Measurements from ENCODE around the gene SDF4.
"Not testable (repeated sequence)": the region's sequence is repeated elsewhere in the genome, so short reads cannot be mapped to it uniquely, and the experiment has no call there.

SDF4 gene

DNA sequence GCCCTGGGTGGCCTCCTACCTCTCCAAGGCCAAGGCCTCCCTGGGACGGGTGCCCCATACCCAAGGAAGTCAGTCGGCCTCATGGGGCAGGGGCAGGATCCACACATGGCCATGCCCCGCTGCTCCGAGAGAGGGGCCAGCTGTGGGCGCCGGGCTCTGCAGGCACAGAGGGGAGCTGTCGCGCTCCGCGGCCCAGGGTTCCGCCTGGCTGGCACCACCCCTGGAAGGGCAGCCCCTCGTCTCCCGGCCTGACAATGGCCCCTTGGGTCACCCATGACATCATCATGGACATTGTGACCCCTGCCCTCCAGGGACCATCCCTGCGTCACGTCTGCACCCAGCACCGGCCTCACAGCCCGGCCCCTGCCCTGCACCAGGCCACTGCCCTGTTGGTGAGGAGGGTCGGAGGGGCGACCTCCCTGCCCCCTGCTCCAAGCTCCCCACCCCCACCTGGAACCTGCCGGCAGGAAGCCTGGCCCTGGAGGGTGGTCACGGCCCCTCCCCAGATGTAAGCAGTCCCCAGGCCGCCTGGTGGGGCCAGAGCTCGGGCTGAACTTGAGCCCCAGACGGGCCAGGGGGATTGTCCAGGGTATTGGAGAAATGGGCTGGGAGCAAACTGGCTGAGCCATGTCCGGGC is 52.3 kb downstream of the SDF4 start:
- no peak for DNase-seq (ENCODE audit: low spot score)

- DNase-seq (ENCODE audit: low spot score) = no peak
Observed at GRCh38 chr1:1178794-1179331, 52.9 kb downstream of the SDF4 start.

- DNase-seq (ENCODE audit: low spot score) = no peak
Observed at GRCh38 chr1:1177452-1178206, 54.2 kb downstream of the SDF4 start.

DNA sequence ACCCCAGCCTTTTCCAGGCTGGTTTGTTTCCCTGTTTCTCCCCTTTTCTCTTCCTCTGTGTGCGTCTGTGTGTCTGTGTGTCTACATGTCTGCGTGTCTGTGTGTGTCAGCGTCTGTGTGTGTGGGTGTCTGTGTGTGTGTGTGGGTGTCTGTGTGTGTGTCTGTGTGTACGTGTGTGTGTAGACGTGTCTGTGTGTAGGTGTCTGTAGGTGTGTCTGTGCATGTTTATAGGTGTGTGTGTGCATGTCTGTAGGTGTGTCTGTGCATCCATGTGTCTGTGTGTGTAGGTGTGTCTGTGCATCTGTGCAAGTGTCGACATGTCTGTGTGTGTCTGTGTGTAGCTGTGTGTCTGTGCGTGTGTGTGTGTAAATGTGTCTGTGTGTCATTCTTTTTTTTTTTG is 54.9 kb downstream of the SDF4 start:
- no peak for DNase-seq (ENCODE audit: low spot score)

- not testable (repeated sequence) for DNase-seq (ENCODE audit: low spot score)
Observed at GRCh38 chr1:1176063-1176761, 55.6 kb downstream of the SDF4 start.

- no peak for DNase-seq (ENCODE audit: low spot score)
Observed at GRCh38 chr1:1175221-1176062, 56.4 kb downstream of the SDF4 start.

DNA sequence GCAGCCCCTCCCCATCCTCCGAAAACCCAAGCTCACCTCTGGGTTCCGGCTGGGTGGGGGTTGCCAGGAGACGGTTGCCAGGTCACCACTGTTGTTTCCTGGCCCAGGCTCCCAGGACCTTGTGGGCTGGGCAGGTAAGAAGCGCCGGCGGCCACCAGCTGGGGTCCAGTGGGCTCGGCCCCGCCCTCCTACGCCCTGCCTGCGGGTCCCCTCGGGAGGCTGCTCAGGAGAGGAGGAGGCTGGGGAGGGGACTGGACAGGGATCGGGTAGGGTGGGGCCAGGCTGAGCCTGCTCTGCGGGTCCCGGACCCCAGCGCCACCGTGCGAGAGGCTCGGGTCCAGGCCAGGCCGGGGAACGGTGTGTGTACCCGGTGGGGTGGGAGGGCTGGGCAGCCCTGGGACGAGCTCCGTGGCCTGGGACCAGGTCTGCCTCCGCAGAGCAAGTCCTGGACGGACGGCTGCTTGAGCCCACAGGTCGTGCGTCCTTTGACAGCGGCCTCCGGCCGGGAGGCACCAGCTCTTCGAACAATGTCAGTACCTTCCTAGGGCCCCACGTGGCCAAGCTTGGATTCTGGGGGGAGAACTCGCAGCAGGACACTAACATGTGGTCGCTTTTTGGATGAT is 57.9 kb downstream of the SDF4 start, which contains the start of gene TTLL10:
TSS of gene TTLL10 (plus strand) at position 88 of the 623 bp plus-strand sequence. CDS start 5,336 bp downstream, outside the sequence.
- DNase-seq (ENCODE audit: low spot score) = peak; percentile 71

DNA sequence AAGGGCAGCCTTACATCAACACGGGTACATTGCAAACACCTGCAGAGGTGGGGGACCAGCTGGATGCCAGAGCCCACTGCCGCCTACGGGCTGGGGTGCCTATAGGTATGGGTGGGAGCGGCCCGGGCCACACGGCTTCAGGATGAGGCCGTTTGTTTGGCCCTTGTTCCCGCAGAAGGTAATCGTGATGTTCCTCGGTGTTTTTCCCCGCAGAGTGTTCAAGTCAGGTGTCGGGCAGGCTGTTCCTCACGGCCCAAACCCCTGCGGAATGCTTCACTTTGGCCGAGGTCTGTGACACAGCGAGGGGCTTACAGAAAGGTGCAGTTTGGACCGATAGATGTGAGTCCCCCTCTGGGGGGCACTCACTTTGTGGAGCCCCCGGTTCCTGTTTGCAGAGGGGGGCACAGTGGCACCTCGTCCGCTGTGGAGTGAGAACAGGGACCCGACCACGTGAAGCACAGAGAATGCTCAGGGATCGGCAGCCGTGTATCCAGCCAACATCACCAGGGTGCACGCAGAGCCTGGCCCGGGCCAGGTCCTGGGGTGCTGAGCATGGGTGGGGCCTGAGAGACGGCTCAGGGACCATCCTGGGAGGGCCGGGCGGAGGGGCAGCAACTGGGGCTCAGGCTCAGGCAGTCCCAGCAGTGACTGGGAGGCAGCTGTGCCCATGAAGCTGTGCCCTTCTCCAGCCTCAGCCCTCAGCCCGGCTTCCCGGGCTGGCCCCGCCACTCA is 58.6 kb downstream of the SDF4 start:
- DNase-seq (ENCODE audit: low spot score) = no peak

DNA sequence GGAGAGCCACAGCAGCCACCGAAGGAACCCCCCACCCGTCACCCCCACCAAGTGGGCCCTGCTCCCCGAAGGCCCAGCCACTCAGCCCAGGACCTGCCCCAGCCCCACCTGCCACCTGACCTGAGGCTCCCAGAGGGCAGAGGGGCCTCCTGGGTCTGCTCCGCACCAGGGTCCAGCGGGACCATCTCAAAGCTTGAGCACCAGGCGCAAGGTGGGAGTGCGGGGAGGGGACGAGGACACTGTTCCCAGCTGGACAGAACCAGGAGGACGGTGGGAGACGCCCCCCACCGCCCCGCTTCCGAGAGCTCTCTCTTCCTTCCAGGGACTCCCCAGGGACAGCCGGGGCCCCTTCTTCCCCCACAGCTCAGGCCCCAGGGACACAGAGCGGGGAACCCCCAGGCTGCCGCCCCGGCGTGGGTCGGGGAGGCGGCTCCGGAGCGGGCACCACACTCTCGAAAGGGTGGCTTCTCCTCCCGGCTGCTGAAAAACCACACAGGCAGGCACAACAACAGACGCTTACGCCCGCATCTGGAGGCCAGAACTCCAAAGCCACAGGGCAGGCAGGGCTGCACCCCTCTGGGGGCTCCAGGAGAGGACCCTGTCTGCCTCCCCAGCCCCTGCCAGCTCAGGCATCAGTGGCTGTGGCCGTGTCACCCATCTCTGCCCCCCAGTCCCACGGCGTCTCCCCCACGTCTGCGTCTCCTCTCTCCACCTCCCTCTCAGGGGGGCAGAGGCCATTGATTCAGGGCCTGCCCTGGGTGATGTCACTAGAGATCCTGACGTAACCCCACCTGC is 60.1 kb downstream of the SDF4 start:
- DNase-seq (ENCODE audit: low spot score) = no peak

- no peak for DNase-seq (ENCODE audit: low spot score)
Observed at GRCh38 chr1:1171161-1171545, 60.6 kb downstream of the SDF4 start.

DNA sequence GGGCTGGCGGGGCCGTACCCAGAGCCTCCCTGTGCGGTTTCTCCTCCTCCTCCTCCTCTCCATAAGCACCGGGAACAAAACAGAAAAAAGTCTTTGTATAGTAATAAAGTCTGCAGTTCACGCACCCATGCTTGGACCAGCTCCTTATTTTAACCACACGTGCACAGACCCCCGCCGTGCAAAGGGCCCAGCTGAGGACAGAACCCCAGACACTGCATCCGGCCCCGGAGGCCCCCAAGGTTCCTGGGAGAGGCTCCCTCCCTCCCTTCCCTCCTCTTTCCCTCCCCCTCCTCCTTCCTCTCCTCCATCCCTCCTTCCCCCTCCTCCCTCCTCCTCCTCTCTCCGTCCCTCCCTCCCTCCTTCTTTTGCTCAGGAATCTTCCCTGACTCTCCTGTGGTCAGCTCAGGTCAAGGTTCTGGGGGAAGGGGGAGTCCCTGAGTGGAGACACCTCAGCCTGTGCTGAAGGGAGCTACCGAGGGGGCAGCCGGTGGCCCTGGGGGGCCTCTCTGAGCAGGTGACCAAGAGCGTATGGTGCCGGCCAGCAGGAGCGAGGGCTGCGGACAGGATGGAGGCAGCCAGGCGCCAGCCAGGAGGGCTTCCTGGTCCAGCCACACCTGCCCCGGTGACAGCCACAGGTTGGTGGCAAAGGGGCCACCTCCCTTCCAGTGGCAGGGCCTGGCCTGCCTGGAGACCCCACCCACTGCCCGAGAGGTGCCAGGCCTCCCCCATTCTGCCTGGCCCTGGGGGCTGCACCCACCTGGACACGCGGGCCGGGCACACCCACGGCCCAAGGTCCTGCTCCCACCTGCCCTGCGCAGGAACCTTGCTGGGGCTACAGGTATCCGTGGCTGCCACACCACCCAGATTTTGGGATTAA is 61.3 kb downstream of the SDF4 start:
- no peak for DNase-seq (ENCODE audit: low spot score)

DNA sequence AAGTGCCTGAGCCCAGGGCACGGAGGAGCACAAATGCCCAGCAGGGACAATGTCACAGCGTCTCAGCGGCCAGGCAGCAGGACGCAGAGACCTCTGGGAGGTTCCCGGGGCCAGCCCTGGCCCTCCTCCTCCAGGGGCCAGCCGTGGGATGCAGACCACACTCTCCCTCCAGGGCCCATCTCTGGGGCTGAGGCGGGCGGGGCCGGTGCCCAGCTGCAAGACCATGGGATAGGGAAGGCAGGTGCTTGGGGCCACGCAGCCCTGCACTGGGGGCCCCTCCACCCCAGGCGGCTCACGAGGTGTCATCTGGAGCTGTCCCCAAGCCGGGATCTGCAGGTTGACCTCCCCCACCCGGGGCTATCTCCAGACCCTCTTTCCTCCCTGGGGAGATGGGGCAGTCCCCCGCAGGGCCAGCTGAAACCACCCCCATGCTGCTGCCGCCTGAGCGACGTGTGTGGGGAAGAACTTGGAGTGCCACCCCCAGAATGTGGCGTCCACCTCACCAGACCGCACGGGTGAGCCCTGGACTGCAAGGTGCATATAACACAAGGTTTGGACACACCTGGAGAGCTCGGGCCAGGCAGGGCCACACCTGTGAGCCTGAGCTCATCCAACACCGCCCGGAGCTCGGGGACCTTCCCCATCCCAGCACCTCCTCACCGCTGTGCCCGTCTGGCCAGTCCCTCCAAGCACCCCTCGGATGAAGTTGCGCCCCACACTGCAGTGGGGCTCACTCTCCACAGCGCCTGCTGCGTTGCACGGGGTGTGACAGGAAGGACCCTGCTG is 62.2 kb downstream of the SDF4 start:
- no peak for DNase-seq (ENCODE audit: low spot score)

DNA sequence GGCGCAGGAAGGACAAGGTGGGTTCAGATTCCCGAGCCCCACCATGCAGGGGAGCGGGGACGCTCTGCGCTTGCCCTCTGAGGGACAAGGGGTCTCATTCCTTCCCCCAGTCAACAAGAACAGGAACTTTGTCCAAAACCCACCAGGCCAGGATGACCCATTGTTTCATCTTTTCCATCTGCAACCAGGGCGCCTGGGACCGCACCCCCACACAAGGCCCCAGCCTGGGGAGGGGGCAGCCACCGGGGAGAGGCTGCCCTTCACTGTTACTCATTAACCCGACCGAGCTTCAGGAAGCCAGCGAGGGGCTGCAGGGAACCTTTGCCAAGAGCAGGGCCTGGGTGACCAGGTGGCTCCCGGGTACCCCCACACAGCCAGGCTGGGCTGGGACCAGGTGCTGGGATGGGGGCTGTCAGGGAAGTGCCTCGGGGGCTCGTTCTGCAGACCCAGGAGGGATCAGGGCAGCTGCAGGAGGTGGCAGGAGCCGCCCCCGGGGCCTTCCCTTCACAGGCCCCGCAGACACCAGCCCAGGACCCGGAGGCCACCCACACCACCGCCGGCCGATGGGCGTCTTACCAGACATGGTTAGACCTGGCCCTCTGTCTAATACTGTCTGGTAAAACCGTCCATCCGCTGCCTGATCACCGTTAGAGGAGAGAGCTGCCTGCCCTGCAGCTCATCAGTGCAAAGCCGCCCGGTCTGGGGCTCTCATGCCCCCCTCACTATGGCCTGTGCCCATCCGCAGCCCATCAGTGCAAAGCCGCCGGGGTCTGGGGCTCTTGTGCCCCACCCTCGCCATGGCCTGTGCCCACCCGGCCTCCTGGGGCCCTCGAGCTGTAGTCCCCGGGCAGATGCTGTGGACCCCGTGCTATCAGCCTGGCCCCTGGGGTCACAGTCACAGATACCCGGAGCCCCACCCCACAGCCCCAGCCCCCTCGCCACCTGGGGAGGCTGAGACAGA is 63.1 kb downstream of the SDF4 start:
- DNase-seq (ENCODE audit: low spot score) = no peak

- DNase-seq (ENCODE audit: low spot score) = no peak
Observed at GRCh38 chr1:1167841-1168450, 63.9 kb downstream of the SDF4 start.

- no peak for DNase-seq (ENCODE audit: low spot score)
Observed at GRCh38 chr1:1167398-1167821, 64.4 kb downstream of the SDF4 start.
